Iris pigment epithelial cell (primary cell): ENCODE data around the gene CPED1.
A peak's percentile ranks its signal among the peaks of the same experiment; 100 is the strongest.
"Not testable (repeated sequence)": the region's sequence is repeated elsewhere in the genome, so short reads cannot be mapped to it uniquely, and the experiment has no call there.

Source experiments
- DNase-seq: peaks from one replicate; pipeline ENCODE4 v3.0.0-alpha.2; 2011; ENCODE audit warnings: low read depth

CPED1 gene

DNA sequence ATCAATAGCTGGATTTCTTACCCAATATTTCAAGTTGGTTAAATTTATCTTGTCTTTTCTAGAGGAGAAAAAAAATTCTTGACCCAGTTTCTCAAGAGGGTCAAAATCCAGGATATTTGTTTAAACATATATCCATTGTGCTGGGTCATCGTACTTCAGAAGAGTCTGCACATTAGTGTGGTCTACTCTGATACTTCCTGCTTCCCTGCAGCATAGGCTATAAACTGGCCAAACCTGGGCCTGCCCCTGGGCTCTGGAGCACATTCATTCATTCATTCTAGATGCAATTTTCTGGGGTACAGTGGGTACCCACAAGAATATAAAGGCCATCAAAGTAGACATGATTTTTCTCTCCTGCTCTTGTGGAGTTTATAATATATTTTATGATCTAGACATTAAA lies 198.2 kb downstream of the CPED1 start:
- no peak for DNase-seq

- DNase-seq = no peak
Measured at GRCh38 chr7:121187222-121187621, 198.7 kb downstream of the CPED1 start.

GRCh38 chr7:121187676-121188075 lies 199.2 kb downstream of the CPED1 start:
- peak; percentile 45 for DNase-seq

DNA sequence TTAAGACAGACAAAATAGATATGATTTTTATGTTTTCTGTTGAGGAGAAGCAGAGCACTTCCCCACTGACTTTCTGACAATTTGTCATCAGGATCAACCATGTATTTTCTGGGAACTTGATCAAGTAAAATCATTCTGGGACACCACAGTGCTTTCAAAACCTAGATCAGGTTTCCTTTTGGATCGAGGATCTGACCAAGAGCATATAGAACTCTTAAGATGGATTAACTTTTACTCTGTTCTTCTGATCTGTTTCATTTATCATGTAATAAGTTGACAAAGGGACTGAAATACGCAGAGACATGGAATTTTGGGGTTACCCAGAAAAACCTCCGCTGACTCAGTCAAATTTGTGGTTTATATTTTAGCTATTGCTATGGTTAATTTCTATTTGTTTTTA lies 204.3 kb downstream of the CPED1 start:
- DNase-seq = peak; percentile 67

DNA sequence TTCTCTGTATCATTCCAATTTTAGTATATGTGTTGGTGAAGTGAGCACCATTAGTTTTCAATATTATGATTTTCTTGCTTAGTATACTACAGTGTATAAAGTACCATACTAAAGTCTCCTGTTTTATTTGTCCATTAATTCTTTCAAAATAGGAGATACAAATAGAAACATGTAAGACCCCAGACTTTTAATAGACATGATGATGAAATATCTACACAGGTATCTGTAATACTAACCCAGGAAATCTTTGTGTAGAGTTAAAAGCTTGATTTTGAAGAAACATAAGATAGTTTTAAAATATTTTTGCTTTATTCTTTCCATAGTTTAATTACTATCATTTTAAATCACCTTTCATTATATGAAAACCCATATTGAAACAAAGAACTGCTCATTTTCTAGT lies 206.5 kb downstream of the CPED1 start:
- DNase-seq = no peak

- peak; percentile 63 for DNase-seq
Measured at GRCh38 chr7:121195874-121196273, 207.4 kb downstream of the CPED1 start.

GRCh38 chr7:121196286-121196685 lies 207.8 kb downstream of the CPED1 start:
- DNase-seq = no peak

DNA sequence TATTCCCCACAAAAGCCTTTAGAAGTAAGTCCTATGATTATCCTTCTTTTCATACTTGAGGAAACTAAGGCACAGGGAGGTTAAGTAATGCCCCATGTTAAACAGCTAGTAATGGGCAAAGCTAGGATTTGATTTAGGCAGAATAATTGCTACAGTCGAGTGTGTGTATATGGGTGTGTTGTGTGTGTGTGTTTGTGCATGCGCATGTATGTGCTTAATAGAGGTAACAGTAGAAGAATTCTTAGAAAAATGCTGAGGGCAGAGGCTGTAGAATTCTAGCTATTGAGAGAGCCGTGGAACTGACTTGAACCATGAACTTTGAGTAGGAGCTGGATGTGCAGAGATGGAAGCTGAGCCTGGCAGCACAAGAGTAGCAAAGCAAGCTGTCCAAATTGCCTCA lies 208.9 kb downstream of the CPED1 start:
- DNase-seq = no peak

DNA sequence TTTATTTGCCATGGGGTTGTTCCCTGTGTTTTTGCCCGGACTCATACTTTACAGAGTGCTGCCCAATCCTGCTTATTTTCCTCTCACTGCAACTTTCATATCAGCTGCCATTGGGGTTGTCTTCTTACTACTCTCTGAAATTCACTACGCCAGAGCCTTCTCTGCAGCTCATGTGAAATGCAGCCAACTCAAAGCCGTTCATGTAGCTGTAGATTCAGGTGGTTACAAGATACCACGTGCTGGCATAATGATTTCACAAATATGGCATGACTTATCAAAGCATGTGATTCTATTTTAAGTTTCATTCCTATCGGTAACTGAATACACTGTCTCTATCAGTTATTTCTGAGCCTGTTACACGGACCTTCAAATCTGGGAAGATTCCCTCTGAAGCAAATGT lies 210.0 kb downstream of the CPED1 start:
- no peak for DNase-seq

DNA sequence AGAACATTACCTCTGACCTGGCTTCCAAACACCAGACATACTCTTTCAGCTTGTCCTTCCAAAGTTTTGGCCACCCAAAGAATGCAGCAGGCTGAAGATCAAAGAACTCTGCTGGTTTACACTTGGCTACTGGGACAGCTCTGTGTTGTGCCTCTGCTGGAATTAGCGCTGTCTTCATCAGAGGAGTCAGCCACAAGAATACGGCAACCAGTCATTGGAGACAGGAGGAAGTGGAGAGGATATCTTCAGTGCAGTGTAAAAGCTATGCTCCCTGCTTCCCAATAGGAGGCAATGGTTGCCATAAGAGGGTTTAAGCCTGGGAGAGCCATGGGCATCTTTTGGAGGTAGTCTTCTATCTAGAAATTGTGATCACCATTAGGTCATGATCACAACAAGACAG lies 213.6 kb downstream of the CPED1 start:
- no peak for DNase-seq

DNA sequence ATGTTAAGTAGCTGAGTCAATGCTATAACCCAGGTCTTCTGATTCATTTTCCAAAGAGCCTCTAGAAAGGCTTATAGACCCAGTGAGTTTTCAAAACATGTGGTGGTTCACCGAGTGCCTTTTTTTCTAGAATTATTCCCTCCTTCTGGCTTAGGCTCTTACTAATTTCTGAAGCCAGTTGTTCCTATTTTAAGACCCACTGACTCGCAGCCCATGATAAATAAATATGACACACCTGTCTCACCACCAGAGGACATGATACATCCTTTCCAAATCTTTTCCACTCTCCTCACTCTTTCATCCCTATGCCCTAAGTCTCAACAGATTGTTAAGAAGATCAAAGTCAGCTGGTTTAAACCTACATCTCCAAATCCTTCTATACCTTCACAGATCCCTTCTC lies 214.3 kb downstream of the CPED1 start:
- DNase-seq = no peak

GRCh38 chr7:121204537-121204936 lies 216.0 kb downstream of the CPED1 start:
- DNase-seq = peak; percentile 24

DNA sequence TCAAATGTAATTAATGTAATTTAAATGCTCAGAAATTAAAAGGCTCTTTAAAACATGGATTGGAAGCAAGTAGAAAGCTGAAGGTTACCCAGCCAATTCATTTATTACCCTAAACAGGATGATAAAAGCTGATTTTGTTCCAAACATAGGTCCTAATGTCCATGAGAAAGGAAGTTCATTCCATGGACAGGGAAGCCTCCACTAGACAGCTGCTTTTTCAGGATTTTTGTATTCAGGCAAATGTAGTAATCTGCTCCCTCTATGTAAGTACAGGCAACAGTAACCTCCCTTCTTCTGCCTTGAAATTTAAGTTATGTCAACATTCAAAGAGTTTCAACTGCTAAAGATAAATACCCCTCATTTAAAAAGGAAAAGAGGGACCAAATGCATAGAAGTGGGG lies 217.3 kb downstream of the CPED1 start:
- DNase-seq = no peak

DNA sequence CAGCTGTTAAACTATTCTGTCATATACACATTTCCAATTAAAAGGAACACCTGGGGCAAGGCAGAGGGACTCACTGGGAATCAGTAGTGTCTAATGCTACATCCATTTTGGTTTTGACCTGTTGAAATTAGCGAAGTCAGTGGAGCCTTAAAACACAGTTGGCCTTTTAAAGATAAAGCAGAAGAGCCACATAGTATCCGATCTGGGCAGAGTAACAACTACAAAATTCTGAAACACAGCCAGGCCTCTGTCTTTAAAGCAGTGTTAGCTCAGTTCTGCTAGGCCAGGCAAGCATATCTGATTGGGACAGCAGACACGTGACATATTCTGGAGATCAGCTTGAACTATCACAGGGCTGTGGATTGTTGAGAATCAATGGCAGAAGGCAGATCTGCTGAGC lies 222.7 kb downstream of the CPED1 start:
- DNase-seq = no peak

DNA sequence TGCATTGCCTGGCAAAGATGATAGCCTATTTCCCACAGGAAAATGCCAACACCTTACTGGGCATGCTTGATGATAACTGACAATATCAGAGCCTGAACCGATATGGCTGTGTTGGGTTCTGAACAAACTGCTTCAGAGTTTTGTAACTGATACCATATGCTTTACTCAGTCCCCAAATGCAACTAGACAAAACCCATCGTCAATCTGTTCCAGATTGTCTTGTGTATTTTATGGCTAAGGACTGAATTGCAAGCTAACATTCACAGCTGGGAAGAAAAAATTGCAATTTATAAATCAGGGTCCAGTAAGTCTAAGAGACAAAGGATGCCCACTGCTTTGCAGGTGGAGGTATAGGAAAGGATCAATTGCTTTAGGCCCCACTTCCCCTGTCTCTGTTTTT lies 223.5 kb downstream of the CPED1 start:
- no peak for DNase-seq

DNA sequence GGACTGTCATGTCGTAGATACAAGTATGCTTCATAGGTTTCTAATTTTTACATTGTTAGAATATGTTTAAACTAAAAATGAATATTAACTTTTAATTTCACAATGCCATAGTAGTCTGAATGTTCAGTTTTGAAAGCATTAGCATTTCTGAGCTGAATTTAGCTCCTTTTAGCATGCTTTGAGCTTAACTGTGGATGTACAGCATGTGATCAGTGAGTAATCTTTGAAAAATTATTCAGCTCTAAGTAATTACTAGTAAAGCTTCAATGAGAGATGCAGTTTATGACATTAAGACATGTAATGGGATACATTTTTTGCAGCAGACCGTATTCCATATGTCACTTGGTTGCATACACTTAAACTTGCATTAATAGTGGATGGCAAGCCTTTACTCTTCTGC lies 226.1 kb downstream of the CPED1 start:
- DNase-seq = peak; percentile 24

DNA sequence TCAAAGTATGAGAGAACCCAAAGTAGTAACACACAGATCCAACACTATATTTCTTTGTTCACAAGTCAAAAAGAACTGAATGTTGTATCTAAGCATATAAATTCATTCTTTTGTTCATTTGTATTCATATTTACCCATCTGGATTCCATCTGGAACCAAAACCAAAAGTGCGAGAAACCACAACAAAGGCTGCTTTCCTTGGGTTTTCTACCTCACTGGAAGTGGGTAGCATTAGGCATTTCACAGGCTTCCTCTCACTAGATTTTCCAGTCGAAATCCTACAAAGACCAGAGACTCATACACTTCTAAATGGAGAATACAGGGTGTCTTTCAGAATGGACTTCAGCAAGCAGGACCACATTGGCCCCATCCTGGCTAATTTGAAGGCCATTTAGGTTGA lies 230.5 kb downstream of the CPED1 start:
- DNase-seq = peak; percentile 20

- DNase-seq = not testable (repeated sequence)
Measured at GRCh38 chr7:121221108-121221507, 232.6 kb downstream of the CPED1 start.

GRCh38 chr7:121228779-121229178 lies 240.3 kb downstream of the CPED1 start:
- DNase-seq = no peak

DNA sequence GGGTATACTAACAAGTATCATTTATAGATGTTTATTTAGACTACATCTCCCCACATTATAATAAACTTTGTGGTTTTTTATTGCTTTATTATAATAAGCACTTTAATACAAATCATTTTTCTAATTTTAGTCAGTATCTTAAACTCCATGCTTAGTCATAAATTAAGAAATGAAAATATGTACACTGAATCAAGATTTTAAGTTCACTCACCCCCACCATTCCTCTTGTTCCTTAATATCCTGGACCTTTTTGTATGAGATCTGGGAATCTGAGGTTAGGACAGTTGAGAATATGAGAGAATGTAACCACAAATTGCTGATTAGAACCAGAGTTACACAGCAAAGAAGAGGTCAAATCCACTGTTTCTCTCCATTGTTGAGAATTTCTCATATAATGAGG lies 246.7 kb downstream of the CPED1 start:
- DNase-seq = no peak

GRCh38 chr7:121237601-121238000 lies 249.1 kb downstream of the CPED1 start:
- DNase-seq = no peak

DNA sequence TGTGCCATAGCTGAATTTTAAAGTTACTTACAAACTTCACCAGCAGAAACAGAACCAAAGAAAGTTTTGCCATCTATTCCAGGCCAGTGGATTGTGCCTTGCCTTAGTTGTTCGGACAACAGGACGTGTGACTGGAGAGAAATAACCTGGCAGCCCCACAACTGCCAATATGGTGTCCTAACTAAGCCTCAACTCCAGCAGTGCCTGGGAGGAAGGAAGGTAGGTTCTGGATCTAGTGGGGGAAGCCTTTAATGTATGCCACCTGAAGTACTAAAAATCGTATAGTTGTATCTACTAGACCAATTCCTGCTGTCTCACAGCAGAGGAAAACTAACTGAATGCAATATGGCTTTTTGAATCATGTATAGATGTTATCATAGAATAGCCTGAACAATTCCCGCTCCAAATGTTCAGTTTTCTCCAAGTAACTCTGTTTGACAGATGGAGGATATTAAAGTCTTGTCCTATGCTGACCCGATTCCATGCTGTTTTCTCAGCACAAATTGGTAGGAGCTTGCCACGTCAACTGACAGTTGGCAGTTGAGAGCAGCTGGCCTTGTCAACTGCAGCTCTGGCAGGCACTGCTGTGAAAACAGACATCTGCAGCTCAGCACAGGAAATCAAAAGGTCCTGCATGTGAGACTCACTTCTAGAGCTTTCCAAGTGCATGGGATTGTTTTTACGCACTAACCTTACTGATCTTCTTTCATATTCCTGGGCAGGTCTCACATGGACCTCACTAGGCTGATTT lies 255.8 kb downstream of the CPED1 start:
- no peak for DNase-seq

DNA sequence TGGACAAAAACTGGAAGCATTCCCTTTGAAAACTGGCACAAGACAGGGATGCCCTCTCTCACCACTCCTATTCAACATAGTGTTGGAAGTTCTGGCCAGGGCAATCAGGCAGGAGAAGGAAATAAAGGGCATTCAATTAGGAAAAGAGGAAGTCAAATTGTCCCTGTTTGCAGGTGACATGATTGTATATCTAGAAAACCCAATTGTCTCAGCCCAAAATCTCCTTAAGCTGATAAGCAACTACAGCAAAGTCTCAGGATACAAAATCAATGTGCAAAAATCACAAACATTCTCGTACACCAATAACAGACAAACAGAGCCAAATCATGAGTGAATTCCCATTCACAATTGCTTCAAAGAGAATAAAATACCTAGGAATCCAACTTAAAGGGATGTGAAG lies 262.9 kb downstream of the CPED1 start:
- DNase-seq = not testable (repeated sequence)

DNA sequence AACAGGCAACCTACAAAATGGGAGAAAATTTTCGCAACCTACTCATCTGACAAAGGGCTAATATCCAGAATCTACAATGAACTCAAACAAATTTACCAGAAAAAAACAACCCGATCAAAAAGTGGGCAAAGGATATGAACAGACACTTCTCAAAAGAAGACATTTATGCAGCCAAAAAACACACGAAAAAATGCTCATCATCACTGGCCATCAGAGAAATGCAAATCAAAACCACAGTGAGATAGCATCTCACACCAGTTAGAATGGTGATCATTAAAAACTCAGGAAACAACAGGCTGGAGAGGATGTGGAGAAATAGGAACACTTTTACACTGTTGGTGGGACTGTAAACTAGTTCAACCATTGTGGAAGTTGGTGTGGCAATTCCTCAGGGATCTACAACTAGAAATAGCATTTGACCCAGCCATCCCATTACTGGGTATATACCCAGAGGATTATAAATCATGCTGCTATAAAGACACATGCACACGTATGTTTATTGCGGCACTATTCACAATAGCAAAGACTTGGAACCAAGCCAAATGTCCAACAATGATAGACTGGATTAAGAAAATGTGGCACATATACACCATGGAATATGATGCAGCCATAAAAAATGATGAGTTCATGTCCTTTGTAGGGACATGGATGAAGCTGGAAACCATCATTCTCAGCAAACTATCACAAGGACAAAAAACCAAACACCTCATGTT lies 264.2 kb downstream of the CPED1 start:
- not testable (repeated sequence) for DNase-seq
